ENCODE measurements around the gene SLC38A2. TPM values are rescaled to one million over a fixed set of nuclear protein-coding genes. Genes with fewer than 3 reads are reported as not detected.

Gene SLC38A2
- total RNA-seq, 1 donor from 2014 or later: 384 TPM

- intact Hi-C loops (cut with DNase I): loop anchor here (2.0 to 5.0 kb wide), 2 partner anchors 85 to 170 kb away; no protein-coding TSS in a partner anchor
- no peaks in the 10 kb centered on the region for H3K36me3 ChIP-seq
- no peaks in the 10 kb centered on the region for H3K9me3 ChIP-seq
- no peak overlapping the region for H3K4me3 ChIP-seq
- H3K27ac ChIP-seq: peak overlapping the region; percentile 82 to 83
- peaks cover 14 to 50% of the 10 kb centered on the region in 2 donors for H3K4me1 ChIP-seq
- DNase-seq (ENCODE audit: low spot score in 2 of 2): no peak
- no peak for TF ChIP-seq CTCF (IDR thresholded peaks at IDR 0.05)
- H3K27me3 ChIP-seq: no peaks in the 10 kb centered on the region
Measured at GRCh38 chr12:46387670-46388069, 15.1 kb upstream of the SLC38A2 start.

GRCh38 chr12:46386877-46387629 lies 14.5 kb upstream of the SLC38A2 start:
- peaks cover 14 to 52% of the 10 kb centered on the region in 2 donors for H3K4me1 ChIP-seq
- intact Hi-C loops (cut with DNase I): loop anchor here (2.0 to 5.0 kb wide), 2 partner anchors 86 to 170 kb away; no protein-coding TSS in a partner anchor
- peak overlapping the region; percentile 82 to 83 for H3K27ac ChIP-seq
- H3K9me3 ChIP-seq: no peaks in the 10 kb centered on the region
- no peaks in the 10 kb centered on the region for H3K36me3 ChIP-seq
- DNase-seq (ENCODE audit: low spot score in 2 of 2): no peak
- peak overlapping the region in 1 of 2 donors; percentile 47 for H3K4me3 ChIP-seq
- TF ChIP-seq CTCF (IDR thresholded peaks at IDR 0.05): no peak
- no peaks in the 10 kb centered on the region for H3K27me3 ChIP-seq

- Histone ChIP-seq H3K27ac (peak overlapping the region; percentile 83 to 100), H3K36me3 (no peaks in the 10 kb centered on the region), H3K4me1 (peaks cover 14 to 55% of the 10 kb centered on the region in 2 donors), H3K9me3 (no peaks in the 10 kb centered on the region), H3K4me3 (peak overlapping the region in 1 of 2 donors; percentile 47), H3K27me3 (no peaks in the 10 kb centered on the region)
- intact Hi-C loops (cut with DNase I): loop anchor here (2.0 to 5.0 kb wide), 2 partner anchors 86 to 171 kb away; no protein-coding TSS in a partner anchor
- no peak for TF ChIP-seq CTCF (IDR thresholded peaks at IDR 0.05)
- no peak for DNase-seq (ENCODE audit: low spot score in 2 of 2)
Measured at GRCh38 chr12:46386360-46386867, 13.8 kb upstream of the SLC38A2 start.

GRCh38 chr12:46385438-46385837 lies 12.9 kb upstream of the SLC38A2 start:
- peak overlapping the region; percentile 95 to 100 for H3K27ac ChIP-seq
- H3K9me3 ChIP-seq: no peaks in the 10 kb centered on the region
- no peak overlapping the region for H3K4me3 ChIP-seq
- DNase-seq (ENCODE audit: low spot score in 2 of 2): no peak
- no peaks in the 10 kb centered on the region for H3K27me3 ChIP-seq
- peaks cover 14 to 55% of the 10 kb centered on the region in 2 donors for H3K4me1 ChIP-seq
- intact Hi-C loops (cut with DNase I): loop anchor here (5.0 kb wide), 1 partner anchor 172 kb away; no protein-coding TSS in a partner anchor
- no peak for TF ChIP-seq CTCF (IDR thresholded peaks at IDR 0.05)
- no peaks in the 10 kb centered on the region for H3K36me3 ChIP-seq

GRCh38 chr12:46384451-46385309 lies 12.1 kb upstream of the SLC38A2 start:
- no peaks in the 10 kb centered on the region for H3K9me3 ChIP-seq
- H3K36me3 ChIP-seq: no peaks in the 10 kb centered on the region
- intact Hi-C loops (cut with DNase I): loop anchor here (5.0 kb wide), 4 partner anchors 78 to 233 kb away; no protein-coding TSS in a partner anchor
- H3K27me3 ChIP-seq: no peaks in the 10 kb centered on the region
- no peak for DNase-seq (ENCODE audit: low spot score in 2 of 2)
- H3K27ac ChIP-seq: peak overlapping the region; percentile 95 to 100
- peak overlapping the region; percentile 89 to 95 for H3K4me3 ChIP-seq
- TF ChIP-seq CTCF (IDR thresholded peaks at IDR 0.05): no peak
- H3K4me1 ChIP-seq: peaks cover 14 to 50% of the 10 kb centered on the region in 2 donors
